ENCODE results near the gene CAPN8. TPM values are rescaled to one million over a fixed set of nuclear protein-coding genes. Genes with fewer than 3 reads are reported as not detected.

The CAPN8 gene
- total RNA-seq (2022; extraction: Qiagen RNA extraction; ENCODE audit: low read depth) = 0.23 to 1.0 TPM (median 0.64 TPM) in 5 replicates

GRCh38 chr1:223665592-223666312 is at the start of gene CAPN8:
TSS of gene CAPN8 (minus strand) at chr1:223665701. CDS start at chr1:223665646, 55 bp downstream.

GRCh38 chr1:223712194-223712849 is 46.8 kb upstream of the CAPN8 start, which contains the start of gene CAPN2:
TSS of gene CAPN2 (plus strand) at chr1:223712539. CDS start at chr1:223712641, 102 bp downstream.

Other genes starting within 250 kb of the CAPN8 start
- 353 to 461 TPM (median 419 TPM) in 5 replicates for gene CAPN2, start 46.8 kb upstream of the CAPN8 start, total RNA-seq (2022; extraction: Qiagen RNA extraction; ENCODE audit: low read depth)
- 19.0 to 25.4 TPM (median 21.8 TPM) in 5 replicates for gene TP53BP2, start 180.2 kb upstream of the CAPN8 start, total RNA-seq (2022; extraction: Qiagen RNA extraction; ENCODE audit: low read depth)